DND-41 (cell line): ENCODE data around the gene AHCYL2.
A peak's percentile ranks its signal among the peaks of the same experiment; 100 is the strongest.

Source experiments
- ATAC-seq: fragments of 200-7000 bp; cut with Tn5 transposase; 3 replicates; pipeline ENCODE4 v1.9.1; 2021; ENCODE audit warnings: low read depth; ENCODE audit not compliant: insufficient read depth
- DNase-seq: peaks from one replicate; pipeline ENCODE4 v3.0.0-alpha.2; 2020
- H2AFZ ChIP-seq: 2 replicates; pipeline ENCODE4 v1.6.0; 2012; ENCODE audit warnings: low read depth, low read length
- H3K27ac ChIP-seq: 2 replicates; pipeline ENCODE4 v1.5.1; 2012; ENCODE audit warnings: low read length, inconsistent platforms
- H3K27me3 ChIP-seq: fragments of 200-600 bp; sonication (generic); 2 replicates; pipeline ENCODE4 v1.6.0; 2012; ENCODE audit warnings: low read length, mild to moderate bottlenecking, inconsistent platforms; ENCODE audit not compliant: insufficient read depth, poor library complexity
- H3K36me3 ChIP-seq: 2 replicates; pipeline ENCODE4 v1.5.1; 2012; ENCODE audit warnings: low read length, inconsistent platforms; ENCODE audit not compliant: insufficient read depth
- H3K4me1 ChIP-seq: 2 replicates; pipeline ENCODE4 v1.5.1; 2012; ENCODE audit warnings: mild to moderate bottlenecking, low read length; ENCODE audit not compliant: insufficient read depth
- H3K4me2 ChIP-seq: 2 replicates; pipeline ENCODE4 v1.6.0; 2012; ENCODE audit warnings: mild to moderate bottlenecking, moderate library complexity, low read length, inconsistent platforms; ENCODE audit not compliant: insufficient read depth
- H3K4me3 ChIP-seq, 2 experiments: fragments of 200-600 bp in 1 of 2; shearing (Covaris generic) in 1 of 2; 2 replicates each; pipeline ENCODE4 v1.5.1; 2012 to 2016; ENCODE audit warnings: inconsistent platforms in 2 of 2, low read length in 2 of 2, mild to moderate bottlenecking in 2 of 2, low read depth in 1 of 2, moderate library complexity in 1 of 2
- H3K79me2 ChIP-seq: 2 replicates; pipeline ENCODE4 v1.6.0; 2012; ENCODE audit warnings: low read length, inconsistent platforms; ENCODE audit not compliant: insufficient read depth
- H3K9ac ChIP-seq: 2 replicates; pipeline ENCODE4 v1.6.0; 2012; ENCODE audit warnings: low read depth, mild to moderate bottlenecking, inconsistent platforms, low read length, moderate library complexity
- H3K9me3 ChIP-seq: 2 replicates; pipeline ENCODE4 v1.5.1; 2012; ENCODE audit warnings: low read length, moderate library complexity, mild to moderate bottlenecking, inconsistent platforms; ENCODE audit not compliant: insufficient read depth, severe bottlenecking
- H4K20me1 ChIP-seq: 2 replicates; pipeline ENCODE4 v1.6.0; 2012; ENCODE audit warnings: low read length; ENCODE audit not compliant: insufficient read depth
- EZH2 ChIP-seq: IDR thresholded peaks from 3 replicates; pipeline ENCODE4 v1.6.1; 2012; ENCODE audit warnings: borderline replicate concordance, low read depth, mild to moderate bottlenecking, moderate library complexity, low read length, inconsistent platforms; ENCODE audit not compliant: severe bottlenecking
- TF ChIP-seq, protein P1 (sequence below): IDR thresholded peaks from 2 replicates; pipeline ENCODE4 v1.5.1; 2012; ENCODE audit warnings: borderline replicate concordance, low read length, moderate library complexity, mild to moderate bottlenecking; ENCODE audit not compliant: poor library complexity, severe bottlenecking; ENCODE audit errors: extremely low read depth

AHCYL2 gene

DNA sequence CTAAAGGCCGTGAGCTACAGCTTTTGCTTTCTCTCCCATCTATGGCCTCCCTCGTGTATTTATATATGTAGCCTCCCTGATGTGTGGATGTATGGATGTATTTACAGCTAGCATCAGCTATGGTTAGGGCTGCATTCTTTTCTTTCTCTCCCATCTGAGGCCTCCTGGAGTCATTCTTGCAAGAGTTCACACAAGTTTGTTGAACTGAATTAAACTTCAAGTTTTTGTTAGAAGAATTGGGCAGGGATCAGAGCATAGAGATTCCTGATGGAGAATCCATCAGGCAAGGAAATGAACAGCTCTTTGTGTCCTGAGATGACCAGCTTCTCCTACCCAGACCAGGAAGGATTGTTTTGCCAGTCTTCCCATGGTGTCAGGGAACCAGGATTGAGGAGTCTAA lies 60.3 kb downstream of the AHCYL2 start:
- Histone ChIP-seq H3K27ac (no peak overlapping the region), H3K4me2 (no peak overlapping the region), H3K27me3 (no peaks in the 10 kb centered on the region), H4K20me1 (no peaks in the 10 kb centered on the region), H3K9ac (no peak overlapping the region), H3K4me1 (no peaks in the 10 kb centered on the region), H3K36me3 (no peaks in the 10 kb centered on the region), H3K4me3 (no peak overlapping the region), H3K79me2 (no peaks in the 10 kb centered on the region), H3K9me3 (no peaks in the 10 kb centered on the region), H2AFZ (no peak overlapping the region)
- ATAC-seq (no peak), DNase-seq (no peak)
- TF ChIP-seq, protein P1, sequence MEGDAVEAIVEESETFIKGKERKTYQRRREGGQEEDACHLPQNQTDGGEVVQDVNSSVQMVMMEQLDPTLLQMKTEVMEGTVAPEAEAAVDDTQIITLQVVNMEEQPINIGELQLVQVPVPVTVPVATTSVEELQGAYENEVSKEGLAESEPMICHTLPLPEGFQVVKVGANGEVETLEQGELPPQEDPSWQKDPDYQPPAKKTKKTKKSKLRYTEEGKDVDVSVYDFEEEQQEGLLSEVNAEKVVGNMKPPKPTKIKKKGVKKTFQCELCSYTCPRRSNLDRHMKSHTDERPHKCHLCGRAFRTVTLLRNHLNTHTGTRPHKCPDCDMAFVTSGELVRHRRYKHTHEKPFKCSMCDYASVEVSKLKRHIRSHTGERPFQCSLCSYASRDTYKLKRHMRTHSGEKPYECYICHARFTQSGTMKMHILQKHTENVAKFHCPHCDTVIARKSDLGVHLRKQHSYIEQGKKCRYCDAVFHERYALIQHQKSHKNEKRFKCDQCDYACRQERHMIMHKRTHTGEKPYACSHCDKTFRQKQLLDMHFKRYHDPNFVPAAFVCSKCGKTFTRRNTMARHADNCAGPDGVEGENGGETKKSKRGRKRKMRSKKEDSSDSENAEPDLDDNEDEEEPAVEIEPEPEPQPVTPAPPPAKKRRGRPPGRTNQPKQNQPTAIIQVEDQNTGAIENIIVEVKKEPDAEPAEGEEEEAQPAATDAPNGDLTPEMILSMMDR = no peak
- no peak for TF ChIP-seq EZH2

DNA sequence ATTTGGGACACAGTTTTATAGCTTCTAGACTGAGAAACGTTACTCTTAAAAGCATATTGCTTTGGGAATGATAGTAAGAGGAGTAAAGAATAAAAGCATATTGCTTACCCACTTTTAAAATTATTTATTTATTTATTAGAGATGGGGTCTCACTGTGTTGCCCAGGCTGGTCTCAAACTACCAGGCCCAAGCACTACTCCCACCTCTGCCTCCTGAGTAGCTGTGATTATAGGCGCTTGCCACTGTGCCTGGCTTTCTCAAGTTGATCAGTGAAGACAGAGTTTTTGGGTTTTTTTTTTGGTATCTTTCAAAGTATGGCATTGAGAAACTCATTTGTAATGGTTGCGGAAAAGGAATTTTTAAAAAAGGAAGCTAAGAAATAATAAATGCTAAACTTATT lies 68.0 kb downstream of the AHCYL2 start:
- Histone ChIP-seq H3K4me1 (no peaks in the 10 kb centered on the region), H4K20me1 (no peaks in the 10 kb centered on the region), H3K9me3 (no peaks in the 10 kb centered on the region), H3K36me3 (no peaks in the 10 kb centered on the region), H3K9ac (no peak overlapping the region), H3K4me3 (no peak overlapping the region), H3K79me2 (no peaks in the 10 kb centered on the region), H2AFZ (no peak overlapping the region), H3K4me2 (no peak overlapping the region), H3K27me3 (no peaks in the 10 kb centered on the region), H3K27ac (no peak overlapping the region)
- ATAC-seq (no peak), DNase-seq (no peak)
- TF ChIP-seq, protein P1 = no peak
- TF ChIP-seq EZH2 = no peak

DNA sequence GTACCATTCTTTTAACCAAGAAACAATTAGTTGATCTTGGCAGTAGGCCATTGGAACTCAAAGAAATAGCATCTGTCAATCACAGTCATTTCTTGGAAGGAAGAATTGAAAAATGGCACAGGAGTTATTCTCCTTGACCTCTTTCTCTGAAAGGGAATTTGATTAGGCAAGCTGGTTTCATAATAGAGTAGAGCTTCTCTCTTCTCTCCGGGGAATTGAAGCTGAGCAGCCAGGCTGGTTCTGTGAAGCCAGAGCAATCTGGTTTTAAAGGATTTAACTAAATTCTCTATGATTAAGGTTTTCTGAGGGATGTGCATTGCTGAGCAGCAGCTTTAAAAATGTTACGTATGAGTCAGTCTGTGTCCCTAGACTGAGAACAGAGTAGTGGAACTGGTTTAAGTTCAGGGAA lies 70.2 kb downstream of the AHCYL2 start:
- no peaks in the 10 kb centered on the region for H3K36me3 ChIP-seq
- no peak overlapping the region for H3K27ac ChIP-seq
- H3K9ac ChIP-seq = no peak overlapping the region
- H3K9me3 ChIP-seq = no peaks in the 10 kb centered on the region
- H2AFZ ChIP-seq = no peak overlapping the region
- DNase-seq = no peak
- H3K4me2 ChIP-seq = no peak overlapping the region
- TF ChIP-seq, protein P1 = no peak
- H3K4me1 ChIP-seq = no peaks in the 10 kb centered on the region
- ATAC-seq = no peak
- H3K27me3 ChIP-seq = no peaks in the 10 kb centered on the region
- no peak overlapping the region for H3K4me3 ChIP-seq
- H3K79me2 ChIP-seq = no peaks in the 10 kb centered on the region
- no peaks in the 10 kb centered on the region for H4K20me1 ChIP-seq

GRCh38 chr7:129298268-129298893 lies 73.6 kb downstream of the AHCYL2 start:
- H3K27ac ChIP-seq = no peak overlapping the region
- no peaks in the 10 kb centered on the region for H4K20me1 ChIP-seq
- H3K36me3 ChIP-seq = no peaks in the 10 kb centered on the region
- TF ChIP-seq EZH2 = no peak
- TF ChIP-seq, protein P1 = peak; percentile 92
- H3K9ac ChIP-seq = no peak overlapping the region
- H3K4me1 ChIP-seq = no peaks in the 10 kb centered on the region
- no peak overlapping the region for H2AFZ ChIP-seq
- ATAC-seq (peak; percentile 57; the same call in 2 of the 3 replicates), DNase-seq (peak; percentile 60)
- H3K79me2 ChIP-seq = no peaks in the 10 kb centered on the region
- no peaks in the 10 kb centered on the region for H3K9me3 ChIP-seq
- no peak overlapping the region for H3K4me3 ChIP-seq
- no peak overlapping the region for H3K4me2 ChIP-seq
- no peaks in the 10 kb centered on the region for H3K27me3 ChIP-seq
